Neutrophil (primary cell): ENCODE measurements around the gene SETD3.
A peak's percentile ranks its signal among the peaks of the same experiment; 100 is the strongest.

Source experiments
- H3K27ac ChIP-seq: fragments of 200-600 bp; sonication (generic); 2 replicates; pipeline ENCODE4 v1.5.1; 2016; ENCODE audit warnings: mild to moderate bottlenecking, moderate library complexity
- H3K27me3 ChIP-seq: fragments of 200-600 bp; sonication (generic); 2 replicates; pipeline ENCODE4 v1.6.0; 2016; ENCODE audit warnings: mild to moderate bottlenecking
- H3K36me3 ChIP-seq: fragments of 200-600 bp; sonication (generic); 2 replicates; pipeline ENCODE4 v1.5.1; 2017
- H3K4me1 ChIP-seq, 2 experiments: fragments of 200-600 bp in 1 of 2; sonication (generic) in 1 of 2; 1 replicate in 1 of 2; 2 replicates in 1 of 2; pipeline versions ENCODE4 v1.5.1 to v1.6.1; 2013 to 2016; ENCODE audit warnings: low read depth in 1 of 2, low read length in 1 of 2, mild to moderate bottlenecking in 1 of 2, moderate library complexity in 1 of 2; ENCODE audit not compliant: control insufficient read depth in 1 of 2, insufficient read depth in 1 of 2
- H3K4me3 ChIP-seq, 2 experiments: fragments of 200-600 bp in 1 of 2; sonication (generic) in 1 of 2; 1 replicate in 1 of 2; 2 replicates in 1 of 2; pipeline ENCODE4 v1.5.1; 2013 to 2016; ENCODE audit warnings: low read depth in 1 of 2, low read length in 1 of 2, mild to moderate bottlenecking in 1 of 2, moderate library complexity in 1 of 2
- H3K9me3 ChIP-seq: fragments of 200-600 bp; sonication (generic); 2 replicates; pipeline ENCODE4 v1.5.1; 2016
- CTCF ChIP-seq: fragments of 200-600 bp; sonication (generic); IDR thresholded peaks from 2 replicates; pipeline ENCODE4 v1.5.1; 2016; ENCODE audit warnings: antibody characterized with exemption

SETD3 gene

GRCh38 chr14:99401211-99401610, 79.4 kb downstream of the SETD3 start:
- H3K27ac ChIP-seq = peak overlapping the region; percentile 21
- H3K36me3 ChIP-seq = peaks cover 86% of the 10 kb centered on the region
- H3K4me1 ChIP-seq = peaks cover 0 to 8% of the 10 kb centered on the region in 2 experiments
- no peaks in the 10 kb centered on the region for H3K27me3 ChIP-seq
- H3K9me3 ChIP-seq = no peaks in the 10 kb centered on the region
- no peak for TF ChIP-seq CTCF
- H3K4me3 ChIP-seq = no peak overlapping the region

DNA sequence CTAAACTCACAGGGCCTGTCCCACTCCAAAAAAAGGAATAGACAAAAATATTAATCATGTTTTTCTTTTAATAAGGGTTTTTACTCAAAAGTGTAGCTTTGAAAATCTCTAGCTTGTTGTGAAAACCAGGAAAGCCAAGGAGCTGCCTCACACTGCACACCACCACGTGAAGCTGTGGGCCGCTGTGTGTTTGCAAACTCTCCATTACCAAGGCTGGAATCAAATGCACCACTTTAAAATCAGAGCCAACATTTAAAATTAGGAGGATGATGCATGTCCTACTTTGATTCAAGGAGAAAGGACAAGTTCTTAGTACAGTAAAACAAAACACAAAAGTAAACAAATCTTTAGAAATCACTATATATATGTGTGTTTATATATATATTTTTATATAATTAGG, 83.0 kb downstream of the SETD3 start:
- H3K36me3 ChIP-seq = peaks cover 76% of the 10 kb centered on the region
- no peak overlapping the region for H3K27ac ChIP-seq
- H3K4me1 ChIP-seq = peaks cover 0 to 8% of the 10 kb centered on the region in 2 experiments
- H3K4me3 ChIP-seq = no peak overlapping the region
- H3K27me3 ChIP-seq = no peaks in the 10 kb centered on the region
- H3K9me3 ChIP-seq = no peaks in the 10 kb centered on the region
- TF ChIP-seq CTCF = no peak

DNA sequence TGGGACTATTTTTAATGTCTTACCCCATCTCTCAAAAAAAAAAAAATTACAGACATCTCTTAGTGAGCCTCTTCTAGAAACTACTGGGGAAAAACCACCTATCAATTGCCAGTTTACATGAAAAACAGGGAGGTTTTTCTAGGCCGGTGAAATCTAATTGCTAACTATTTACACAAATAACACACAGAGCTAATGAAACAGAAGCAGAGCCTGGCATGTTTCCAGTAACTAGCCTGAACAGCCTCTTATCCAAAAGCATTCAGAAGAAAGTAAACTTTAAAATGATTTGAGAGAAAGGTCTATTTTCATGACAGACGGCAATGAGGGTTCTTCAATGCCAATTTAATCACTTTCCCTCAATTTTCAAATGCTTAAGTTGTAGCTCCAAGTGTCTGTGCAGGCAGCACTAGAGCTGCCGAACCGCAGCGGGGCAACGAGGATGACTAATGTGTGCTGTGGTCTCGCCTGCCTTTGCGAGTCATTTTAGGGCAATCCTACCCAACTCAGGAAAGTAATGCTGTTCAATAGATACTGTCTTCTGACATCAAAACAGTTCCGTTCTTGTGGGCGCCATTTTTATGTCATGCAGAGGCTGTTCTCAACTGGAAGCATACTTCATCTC, 84.6 kb downstream of the SETD3 start:
- Histone ChIP-seq H3K9me3 (no peaks in the 10 kb centered on the region), H3K4me3 (no peak overlapping the region), H3K27ac (no peak overlapping the region), H3K36me3 (peaks cover 70% of the 10 kb centered on the region), H3K4me1 (no peaks in the 10 kb centered on the region), H3K27me3 (no peaks in the 10 kb centered on the region)
- TF ChIP-seq CTCF = no peak

GRCh38 chr14:99394602-99395156, 86.0 kb downstream of the SETD3 start:
- H3K9me3 ChIP-seq = no peaks in the 10 kb centered on the region
- H3K27me3 ChIP-seq = no peaks in the 10 kb centered on the region
- no peak overlapping the region for H3K4me3 ChIP-seq
- no peaks in the 10 kb centered on the region for H3K4me1 ChIP-seq
- no peak overlapping the region for H3K27ac ChIP-seq
- H3K36me3 ChIP-seq = peaks cover 57% of the 10 kb centered on the region
- no peak for TF ChIP-seq CTCF

DNA sequence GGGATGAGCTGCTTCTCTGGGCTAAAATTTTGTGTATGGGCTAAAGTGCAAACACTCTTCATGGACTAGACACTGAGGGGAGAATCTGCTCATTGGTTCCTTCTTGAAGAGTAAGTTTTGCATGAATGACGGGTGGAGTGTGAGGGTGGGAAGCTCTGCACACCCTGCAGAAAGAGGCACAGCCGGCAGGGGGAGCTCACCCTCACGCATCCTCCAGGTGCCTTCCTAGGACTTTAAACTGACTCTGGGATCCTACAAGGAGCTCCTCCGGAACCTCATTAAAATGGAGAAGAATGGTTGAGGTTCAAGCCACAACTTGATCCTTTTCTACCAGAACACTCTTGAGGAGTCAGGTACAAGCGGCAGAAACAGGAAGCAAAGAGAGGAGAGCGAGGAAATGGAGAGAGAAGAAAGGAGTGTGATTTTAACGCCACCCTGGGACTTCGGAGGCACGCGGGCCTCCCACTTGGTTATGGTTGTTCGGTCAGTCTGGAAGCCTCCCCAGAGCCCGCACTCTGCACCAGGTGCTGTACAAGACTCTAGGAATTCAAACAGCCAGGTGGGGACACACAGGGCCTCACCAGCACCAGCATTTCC, 87.5 kb downstream of the SETD3 start:
- Histone ChIP-seq H3K4me3 (no peak overlapping the region), H3K36me3 (peaks cover 42% of the 10 kb centered on the region), H3K27me3 (peaks cover 8% of the 10 kb centered on the region), H3K27ac (no peak overlapping the region), H3K9me3 (no peaks in the 10 kb centered on the region), H3K4me1 (no peaks in the 10 kb centered on the region)
- TF ChIP-seq CTCF = no peak
